G401.6 (cell line): ENCODE results near the gene RIPOR3.
"Not testable (repeated sequence)": the region's sequence is repeated elsewhere in the genome, so short reads cannot be mapped to it uniquely, and the experiment has no call there.

Experiments used
- FAIRE-seq: peaks from 2 replicates; lab custom pipeline; 2012; peaks lifted over from hg19 to GRCh38; lab: Jason Lieb, UNC

Gene RIPOR3

DNA sequence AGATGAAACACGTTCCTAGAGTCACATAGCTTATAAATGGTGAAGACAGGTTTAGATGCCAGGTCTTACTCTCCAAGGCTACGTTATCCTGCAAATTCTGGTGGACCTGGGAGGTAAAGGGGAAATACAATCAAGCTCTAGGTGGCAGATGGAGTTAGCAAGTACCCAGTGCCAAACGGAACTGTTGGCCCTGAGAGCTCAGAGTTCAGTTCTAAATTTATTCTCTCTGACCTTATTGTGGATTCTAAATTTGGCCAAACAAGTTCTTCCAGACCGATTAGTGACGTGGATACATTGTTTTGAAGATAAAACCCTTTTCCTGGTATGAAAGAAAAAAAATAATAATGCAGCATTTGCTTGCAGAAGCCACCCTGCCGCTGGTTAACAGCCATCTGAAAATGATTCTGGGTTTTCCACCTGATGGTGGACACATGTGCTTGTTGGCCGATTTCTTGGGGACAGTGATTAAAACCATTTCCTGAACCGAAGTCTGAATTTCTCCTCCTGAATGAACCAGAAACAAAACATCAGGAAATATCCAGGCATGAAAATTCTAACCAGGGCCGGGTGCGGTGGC lies 32.5 kb downstream of the RIPOR3 start:
- no peak for FAIRE-seq

GRCh38 chr20:50655311-50655880 lies 35.9 kb downstream of the RIPOR3 start:
- no peak for FAIRE-seq

DNA sequence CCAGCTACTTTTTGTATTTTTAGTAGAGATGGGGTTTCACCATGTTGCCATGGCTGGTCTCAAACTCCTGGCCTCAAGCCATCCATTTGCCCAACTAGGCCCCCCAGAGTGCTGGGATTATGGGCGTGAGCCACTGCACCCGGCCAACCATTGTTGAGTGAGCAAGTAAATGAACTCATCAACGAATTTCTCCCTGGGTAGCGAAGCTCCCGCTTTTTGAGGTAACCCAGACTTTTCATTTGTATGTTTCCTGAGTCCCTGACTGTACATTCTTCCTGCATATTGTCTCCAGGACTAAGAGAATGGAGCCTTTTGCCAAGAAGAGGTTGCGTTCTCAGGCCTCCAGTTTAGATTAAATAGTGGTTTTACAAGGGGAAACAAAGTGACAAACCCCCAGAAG lies 36.4 kb downstream of the RIPOR3 start:
- FAIRE-seq = no peak

DNA sequence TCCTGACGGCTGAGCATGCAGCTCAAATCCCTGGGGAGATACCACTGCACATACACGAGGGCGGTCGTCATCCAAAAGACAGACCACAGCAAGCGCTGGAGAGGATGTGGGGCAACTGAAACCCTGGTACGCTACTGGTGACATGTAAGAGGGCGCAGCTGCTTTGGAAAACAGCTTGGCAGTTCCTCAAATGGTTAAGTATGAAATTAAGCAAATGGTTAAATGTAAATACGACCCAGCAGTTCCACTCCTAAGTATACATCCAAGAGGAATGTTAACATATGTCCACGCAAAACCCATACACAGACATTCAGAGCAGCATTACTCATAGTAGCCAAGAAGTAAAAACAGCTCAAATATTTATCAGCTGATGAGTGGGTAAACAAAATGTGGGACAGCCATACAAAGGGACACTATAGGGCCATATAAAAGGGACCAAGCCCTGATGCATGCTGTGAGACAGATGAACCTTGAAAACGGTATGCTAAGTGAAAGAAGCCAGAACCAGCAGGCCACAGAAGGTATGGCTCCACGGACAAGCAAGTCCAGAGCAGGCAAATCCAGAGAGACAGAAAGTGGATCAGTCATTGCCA lies 38.5 kb downstream of the RIPOR3 start:
- FAIRE-seq = no peak

GRCh38 chr20:50651676-50652075 lies 39.7 kb downstream of the RIPOR3 start:
- FAIRE-seq = no peak

- no peak for FAIRE-seq
These were observed 41.8 kb downstream of the RIPOR3 start for GRCh38 chr20:50649590-50649989.

GRCh38 chr20:50648651-50649050 lies 42.7 kb downstream of the RIPOR3 start:
- no peak for FAIRE-seq

DNA sequence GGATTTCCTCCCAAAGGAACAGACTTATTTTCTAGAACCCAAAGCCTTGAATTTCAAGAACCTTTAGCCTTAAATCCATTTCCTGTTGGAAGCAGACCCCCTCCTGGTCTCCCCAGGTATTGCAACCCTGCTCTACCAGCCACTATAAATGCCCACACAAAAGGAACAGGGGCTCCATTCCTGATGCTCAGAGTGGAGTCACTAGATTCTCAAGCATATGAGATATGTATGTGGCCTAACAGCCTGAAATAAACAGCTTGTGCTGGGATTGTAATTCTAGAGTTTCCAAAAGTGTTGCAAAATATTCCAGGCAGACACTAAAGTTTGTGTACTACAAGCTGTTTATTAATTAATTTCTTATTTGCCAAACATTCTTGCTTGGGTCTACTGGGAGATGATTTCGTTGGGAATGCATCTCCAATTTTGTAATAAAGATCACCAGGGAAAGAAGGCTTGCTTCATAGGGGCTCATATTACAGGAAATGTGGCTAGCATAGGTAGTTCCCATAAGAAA lies 44.8 kb downstream of the RIPOR3 start:
- FAIRE-seq = no peak

DNA sequence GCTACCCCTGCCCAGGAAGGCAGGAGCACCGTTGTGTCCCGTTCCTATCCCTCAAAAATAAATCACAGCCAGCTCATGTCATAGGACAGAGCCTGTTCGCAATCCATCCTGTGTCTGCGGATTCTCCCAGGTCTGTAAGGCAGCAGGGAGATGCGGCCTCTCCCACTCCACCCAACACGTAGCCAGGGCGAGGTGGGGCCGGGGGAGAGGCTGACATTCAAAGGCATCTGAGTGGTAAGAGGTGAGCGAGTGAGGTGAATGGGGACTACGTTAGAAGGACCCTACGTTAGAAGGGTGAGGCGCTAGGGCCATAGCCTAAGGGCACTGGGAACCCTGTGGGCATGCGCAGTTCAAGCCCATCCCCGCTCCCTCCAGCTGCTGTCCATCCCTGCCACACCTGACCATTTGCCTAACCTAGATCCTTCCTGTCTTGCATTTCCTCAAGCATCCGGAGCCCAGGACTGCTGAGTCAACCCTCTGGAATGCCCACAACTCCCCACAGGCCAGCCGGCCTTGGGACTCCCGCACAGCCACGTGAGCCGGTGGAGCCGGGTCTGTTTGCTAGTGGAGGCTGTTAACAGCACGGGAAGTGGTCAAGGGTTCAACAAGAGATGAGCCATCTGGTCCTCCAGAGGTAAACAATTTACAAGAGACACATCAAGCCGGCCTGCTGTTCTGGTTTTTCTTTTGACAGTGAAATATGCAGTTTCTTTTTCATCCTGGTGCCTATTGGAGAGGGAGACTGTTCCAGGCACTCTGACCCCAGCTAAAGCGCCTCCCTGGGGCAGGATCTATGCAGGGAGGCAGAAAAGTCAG lies 45.9 kb downstream of the RIPOR3 start:
- peak; percentile 92 for FAIRE-seq

DNA sequence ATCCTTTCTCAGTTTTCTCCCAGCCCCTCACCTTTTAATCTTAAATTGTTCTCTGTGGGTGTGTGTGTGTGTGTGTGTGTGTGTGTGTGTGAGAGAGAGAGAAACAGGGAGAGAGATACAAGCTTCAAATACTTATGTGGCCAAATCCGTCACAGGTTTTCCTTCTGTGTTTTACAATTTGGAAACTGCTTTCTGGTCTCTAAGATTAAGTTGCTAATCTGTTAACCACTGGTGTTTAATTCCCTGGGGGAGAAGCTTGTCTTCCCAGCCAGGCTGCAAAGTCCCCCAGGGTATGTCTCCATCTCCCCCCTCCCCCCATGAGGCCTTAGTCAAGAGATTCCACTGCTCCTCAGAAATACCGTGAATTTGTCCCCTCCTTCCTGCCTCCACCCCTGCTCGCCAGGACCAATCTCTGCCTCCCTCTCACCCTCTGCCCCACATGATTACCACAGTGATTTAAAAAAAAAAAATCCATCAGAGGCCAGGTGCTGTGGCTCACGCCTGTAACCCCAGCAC lies 49.0 kb downstream of the RIPOR3 start:
- FAIRE-seq = peak; percentile 82

GRCh38 chr20:50641625-50642287 lies 49.6 kb downstream of the RIPOR3 start:
- FAIRE-seq = peak; percentile 94

DNA sequence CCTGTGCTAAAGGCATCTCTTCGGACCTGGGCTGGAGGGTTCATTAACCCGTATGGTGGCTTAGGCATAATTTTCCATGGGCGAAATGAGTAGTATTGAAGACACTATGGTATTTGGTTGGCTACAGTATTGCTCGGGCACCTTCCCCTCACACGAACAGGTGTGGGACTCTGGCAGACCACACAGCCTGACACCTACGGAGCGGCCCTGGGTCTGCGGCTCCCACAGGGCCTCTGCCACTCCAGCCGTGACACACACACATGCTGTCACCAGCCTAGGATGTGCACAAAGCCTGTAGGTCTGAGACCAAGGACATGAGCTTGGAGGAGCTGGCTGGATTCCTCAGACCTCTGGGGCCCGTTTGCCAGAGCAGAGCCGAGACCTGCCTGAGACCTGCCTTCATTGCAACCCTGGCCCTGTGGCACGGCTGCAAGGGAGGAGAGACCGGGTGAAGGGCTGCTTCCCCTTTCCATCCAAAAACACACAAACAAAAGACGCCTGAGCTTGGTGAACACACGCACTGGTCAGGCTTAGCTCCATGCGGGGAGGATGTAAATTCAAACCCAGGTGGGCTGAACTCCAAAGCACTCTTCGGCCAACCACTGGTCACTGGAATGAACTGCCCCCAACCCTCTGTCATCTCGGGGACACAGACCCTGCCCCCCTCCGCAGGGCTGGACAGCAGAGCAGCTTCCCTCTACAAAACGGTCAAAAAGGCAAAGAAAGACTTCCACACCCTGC lies 51.2 kb downstream of the RIPOR3 start:
- not testable (repeated sequence) for FAIRE-seq

- FAIRE-seq = not testable (repeated sequence)
These were observed 53.1 kb downstream of the RIPOR3 start for GRCh38 chr20:50638015-50638847.

GRCh38 chr20:50636601-50637540 lies 54.5 kb downstream of the RIPOR3 start:
- FAIRE-seq = no peak

- peak; percentile 27 for FAIRE-seq
These were observed 55.4 kb downstream of the RIPOR3 start for GRCh38 chr20:50635676-50636600.

GRCh38 chr20:50635014-50635557 lies 56.3 kb downstream of the RIPOR3 start:
- no peak for FAIRE-seq

- no peak for FAIRE-seq
These were observed 57.2 kb downstream of the RIPOR3 start for GRCh38 chr20:50634191-50634590.

GRCh38 chr20:50633361-50633760 lies 58.0 kb downstream of the RIPOR3 start:
- FAIRE-seq = no peak
